Astrocyte of the spinal cord (primary cell): ENCODE results near the gene DERA.

Source experiments
- DNase-seq: peaks from one replicate; pipeline ENCODE4 v3.0.0; 2011; ENCODE audit warnings: low read depth, low spot score
- H3K4me3 ChIP-seq: 2 replicates; pipeline ENCODE4 v1.5.1; 2011; ENCODE audit warnings: low read depth, mild to moderate bottlenecking, low read length, moderate library complexity
- CTCF ChIP-seq: IDR thresholded peaks from 2 replicates; pipeline ENCODE4 v1.5.1; 2012; ENCODE audit warnings: low read depth, mild to moderate bottlenecking, low read length, inconsistent platforms
- in situ Hi-C: cut with HindIII; loops from 2 replicates; pipeline ENCODE4 v1.10.0; 2017; ENCODE audit warnings: low sequenced_read_pairs

Gene DERA

GRCh38 chr12:15984963-15985362, 73.8 kb downstream of the DERA start:
- no peak for DNase-seq
- H3K4me3 ChIP-seq = no peak overlapping the region
- in situ Hi-C loops = no loop called here
- no peak for TF ChIP-seq CTCF

- TF ChIP-seq CTCF = no peak
- H3K4me3 ChIP-seq = no peak overlapping the region
- in situ Hi-C loops = no loop called here
- no peak for DNase-seq
Observed at GRCh38 chr12:15987696-15988095, 76.6 kb downstream of the DERA start.

- no peak for TF ChIP-seq CTCF
- H3K4me3 ChIP-seq = no peak overlapping the region
- in situ Hi-C loops = no loop called here
- DNase-seq = no peak
Observed at GRCh38 chr12:15988983-15989755, 78.0 kb downstream of the DERA start.

- in situ Hi-C loops = no loop called here
- no peak overlapping the region for H3K4me3 ChIP-seq
- DNase-seq = no peak
- no peak for TF ChIP-seq CTCF
Observed at GRCh38 chr12:15995801-15996200, 84.7 kb downstream of the DERA start.

GRCh38 chr12:15996254-15996653, 85.1 kb downstream of the DERA start:
- H3K4me3 ChIP-seq = no peak overlapping the region
- TF ChIP-seq CTCF = peak; percentile 7
- in situ Hi-C loops = no loop called here
- peak; percentile 29 for DNase-seq

GRCh38 chr12:15996948-15997347, 85.8 kb downstream of the DERA start:
- no peak overlapping the region for H3K4me3 ChIP-seq
- DNase-seq = no peak
- TF ChIP-seq CTCF = no peak
- in situ Hi-C loops = no loop called here
